ENCODE measurements around the gene CHST15.

Gene CHST15, protein sequence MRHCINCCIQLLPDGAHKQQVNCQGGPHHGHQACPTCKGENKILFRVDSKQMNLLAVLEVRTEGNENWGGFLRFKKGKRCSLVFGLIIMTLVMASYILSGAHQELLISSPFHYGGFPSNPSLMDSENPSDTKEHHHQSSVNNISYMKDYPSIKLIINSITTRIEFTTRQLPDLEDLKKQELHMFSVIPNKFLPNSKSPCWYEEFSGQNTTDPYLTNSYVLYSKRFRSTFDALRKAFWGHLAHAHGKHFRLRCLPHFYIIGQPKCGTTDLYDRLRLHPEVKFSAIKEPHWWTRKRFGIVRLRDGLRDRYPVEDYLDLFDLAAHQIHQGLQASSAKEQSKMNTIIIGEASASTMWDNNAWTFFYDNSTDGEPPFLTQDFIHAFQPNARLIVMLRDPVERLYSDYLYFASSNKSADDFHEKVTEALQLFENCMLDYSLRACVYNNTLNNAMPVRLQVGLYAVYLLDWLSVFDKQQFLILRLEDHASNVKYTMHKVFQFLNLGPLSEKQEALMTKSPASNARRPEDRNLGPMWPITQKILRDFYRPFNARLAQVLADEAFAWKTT

GRCh38 chr10:124092860-124093773 is at the start of gene CHST15:
TSS of gene CHST15 (minus strand) at chr10:124093598. CDS start at chr10:124046212, 47,386 bp downstream.
- no peak for DNase-seq (ENCODE audit: low read depth in 2 of 3, low spot score in 2 of 3)

GRCh38 chr10:124142960-124143359 is 49.6 kb upstream of the CHST15 start:
- no peak for DNase-seq (ENCODE audit: low read depth in 2 of 3, low spot score in 2 of 3)

- DNase-seq (ENCODE audit: low read depth in 2 of 3, low spot score in 2 of 3): no peak
Observed at GRCh38 chr10:124142006-124142739, 48.8 kb upstream of the CHST15 start.

GRCh38 chr10:124138883-124139348 is 45.5 kb upstream of the CHST15 start:
- DNase-seq (ENCODE audit: low read depth in 2 of 3, low spot score in 2 of 3): no peak

- DNase-seq (ENCODE audit: low read depth in 2 of 3, low spot score in 2 of 3): no peak
Observed at GRCh38 chr10:124138195-124138882, 44.9 kb upstream of the CHST15 start.

DNA sequence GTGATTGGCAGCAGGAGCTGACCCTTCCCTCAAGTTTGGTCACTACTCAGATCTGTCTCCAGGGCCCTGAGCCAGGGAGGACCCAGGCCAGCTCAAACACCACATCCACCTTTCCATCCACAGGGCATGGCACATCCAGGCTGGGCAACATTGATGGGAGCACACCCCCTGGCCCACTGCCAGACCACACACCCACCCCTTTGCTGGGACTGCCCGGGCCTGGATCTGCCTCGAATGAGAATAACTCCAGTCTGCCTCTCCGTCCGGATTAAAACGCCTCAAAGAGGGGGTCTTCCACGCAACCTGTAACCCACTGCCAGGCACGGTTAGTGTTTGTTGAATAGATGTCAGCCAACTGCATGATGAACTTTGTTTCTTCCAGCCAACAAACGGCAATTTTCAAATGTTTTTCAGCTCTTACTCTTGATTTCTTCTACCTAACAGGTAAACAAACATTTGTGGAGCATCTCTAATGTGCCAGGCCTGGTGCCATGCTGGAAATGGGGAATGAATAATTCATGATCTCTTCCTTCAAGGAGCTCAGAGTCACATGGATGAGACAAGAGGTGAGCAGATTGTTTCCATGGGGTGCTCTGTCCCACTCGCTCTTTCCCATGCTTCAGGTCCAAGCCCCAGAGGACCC is 41.0 kb upstream of the CHST15 start:
- DNase-seq (ENCODE audit: low read depth in 2 of 3, low spot score in 2 of 3): no peak

DNA sequence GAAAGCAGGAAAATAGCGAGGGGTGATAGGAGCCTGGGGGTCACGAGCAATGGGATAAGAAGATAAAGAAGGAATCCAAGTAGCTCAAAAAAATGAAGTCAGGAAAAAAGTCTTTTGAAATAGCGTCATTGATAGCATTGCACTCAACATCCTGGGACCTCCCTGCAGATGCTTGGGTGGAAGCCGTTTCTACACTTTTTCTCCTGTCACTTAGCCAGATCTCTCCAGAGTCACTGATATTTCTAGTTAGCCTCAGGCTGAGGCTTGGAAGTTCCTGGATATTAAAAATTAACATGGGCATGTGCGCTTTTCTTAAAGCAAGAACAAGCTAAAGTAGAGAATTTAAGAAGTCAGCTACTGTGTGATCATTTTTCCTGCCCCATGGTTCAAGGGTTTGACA is 39.5 kb upstream of the CHST15 start:
- no peak for DNase-seq (ENCODE audit: low read depth in 2 of 3, low spot score in 2 of 3)

DNA sequence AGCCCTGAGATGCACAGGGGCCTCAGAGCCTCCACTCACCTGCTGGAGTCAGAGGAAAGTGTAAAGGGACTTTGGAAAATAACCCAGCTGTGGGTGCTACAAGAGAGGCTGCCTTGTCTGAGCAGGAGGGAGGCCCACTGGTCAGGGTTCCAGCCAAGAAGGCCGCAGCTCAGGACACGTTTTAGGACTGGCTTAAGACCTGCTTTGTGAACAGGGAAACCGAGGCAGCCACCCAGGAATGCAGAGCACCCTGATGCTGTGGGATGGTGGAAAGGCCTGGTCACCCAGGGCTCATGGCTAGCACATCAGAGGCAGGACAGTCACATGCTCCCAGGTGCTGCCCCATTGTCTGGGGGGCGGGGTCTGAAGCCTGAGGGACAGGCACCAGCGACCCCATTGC is 38.9 kb upstream of the CHST15 start:
- no peak for DNase-seq (ENCODE audit: low read depth in 2 of 3, low spot score in 2 of 3)

DNA sequence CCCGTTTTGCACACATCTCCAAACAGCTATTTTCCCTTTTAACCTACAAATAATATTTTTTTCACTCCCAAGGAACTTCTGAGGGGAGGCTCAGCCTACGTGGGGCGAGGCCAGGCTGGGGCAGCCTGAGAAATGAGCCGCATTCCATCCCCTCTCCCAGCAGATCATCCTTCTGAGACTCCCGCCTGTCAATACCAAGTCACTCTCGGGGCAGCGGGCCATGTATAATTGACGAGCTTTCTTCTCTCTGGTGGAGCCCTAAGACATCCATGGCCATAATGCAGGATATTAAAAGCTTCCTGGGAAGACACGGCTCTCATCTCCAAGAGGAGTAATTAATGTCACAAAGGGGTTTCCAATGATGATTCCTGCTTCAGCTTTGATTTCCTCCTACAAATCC is 37.8 kb upstream of the CHST15 start:
- DNase-seq (ENCODE audit: low read depth in 2 of 3, low spot score in 2 of 3): no peak

DNA sequence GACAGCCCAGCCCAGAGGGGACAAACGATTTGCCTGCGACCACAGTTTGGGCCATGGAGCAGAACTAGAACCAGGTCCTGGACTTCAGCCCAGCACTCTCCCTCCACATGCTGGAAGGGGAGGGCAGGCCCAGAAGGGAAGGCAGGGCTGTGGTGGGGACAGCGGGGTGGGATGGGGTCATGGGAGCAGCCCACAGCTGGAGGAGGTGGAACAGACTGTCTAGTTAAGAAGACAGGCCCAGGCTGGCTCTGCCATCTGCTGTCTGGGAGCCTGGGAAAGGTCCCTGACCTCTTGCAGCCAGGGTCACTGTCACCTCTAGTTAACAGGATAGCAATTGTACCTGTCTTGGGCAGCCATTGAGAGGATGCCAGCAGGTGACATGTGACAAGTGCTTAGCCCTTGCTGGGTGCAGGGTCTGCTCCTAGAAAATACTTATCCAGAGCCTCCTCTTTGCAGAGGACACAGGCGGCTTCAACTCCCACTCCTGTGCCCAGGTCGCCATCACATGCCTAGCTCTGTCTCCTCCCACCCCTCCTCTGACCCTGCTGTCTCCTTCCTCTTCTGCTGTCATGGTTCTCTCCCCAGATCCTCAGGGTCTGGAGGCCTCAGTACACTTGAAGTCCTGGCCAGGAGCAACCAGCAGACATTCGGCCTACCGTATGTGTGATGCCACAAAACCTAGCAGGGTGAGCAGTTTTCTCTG is 37.0 kb upstream of the CHST15 start:
- DNase-seq (ENCODE audit: low read depth in 2 of 3, low spot score in 2 of 3): no peak

DNA sequence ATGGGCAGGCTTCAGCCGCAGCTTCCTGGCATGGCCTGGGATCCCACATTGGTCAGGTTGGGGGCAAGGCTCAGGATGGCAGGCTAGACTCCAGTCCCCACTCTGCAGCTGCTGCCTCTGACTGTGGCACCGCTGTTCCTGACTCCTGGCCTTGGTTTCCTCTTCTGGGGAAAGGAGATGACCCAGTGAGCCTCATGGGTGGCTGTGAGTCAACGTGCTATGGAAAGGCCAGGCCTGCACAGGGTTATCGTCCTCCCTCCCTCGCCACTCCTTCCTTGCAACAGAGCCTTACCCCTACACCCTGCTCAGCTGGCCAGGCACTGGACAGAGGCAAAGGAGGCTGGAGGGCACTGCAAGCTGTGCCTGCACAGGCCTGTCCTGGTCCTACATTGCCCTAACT is 36.1 kb upstream of the CHST15 start:
- DNase-seq (ENCODE audit: low read depth in 2 of 3, low spot score in 2 of 3): no peak

GRCh38 chr10:124128811-124129145 is 35.4 kb upstream of the CHST15 start:
- no peak for DNase-seq (ENCODE audit: low read depth in 2 of 3, low spot score in 2 of 3)

DNA sequence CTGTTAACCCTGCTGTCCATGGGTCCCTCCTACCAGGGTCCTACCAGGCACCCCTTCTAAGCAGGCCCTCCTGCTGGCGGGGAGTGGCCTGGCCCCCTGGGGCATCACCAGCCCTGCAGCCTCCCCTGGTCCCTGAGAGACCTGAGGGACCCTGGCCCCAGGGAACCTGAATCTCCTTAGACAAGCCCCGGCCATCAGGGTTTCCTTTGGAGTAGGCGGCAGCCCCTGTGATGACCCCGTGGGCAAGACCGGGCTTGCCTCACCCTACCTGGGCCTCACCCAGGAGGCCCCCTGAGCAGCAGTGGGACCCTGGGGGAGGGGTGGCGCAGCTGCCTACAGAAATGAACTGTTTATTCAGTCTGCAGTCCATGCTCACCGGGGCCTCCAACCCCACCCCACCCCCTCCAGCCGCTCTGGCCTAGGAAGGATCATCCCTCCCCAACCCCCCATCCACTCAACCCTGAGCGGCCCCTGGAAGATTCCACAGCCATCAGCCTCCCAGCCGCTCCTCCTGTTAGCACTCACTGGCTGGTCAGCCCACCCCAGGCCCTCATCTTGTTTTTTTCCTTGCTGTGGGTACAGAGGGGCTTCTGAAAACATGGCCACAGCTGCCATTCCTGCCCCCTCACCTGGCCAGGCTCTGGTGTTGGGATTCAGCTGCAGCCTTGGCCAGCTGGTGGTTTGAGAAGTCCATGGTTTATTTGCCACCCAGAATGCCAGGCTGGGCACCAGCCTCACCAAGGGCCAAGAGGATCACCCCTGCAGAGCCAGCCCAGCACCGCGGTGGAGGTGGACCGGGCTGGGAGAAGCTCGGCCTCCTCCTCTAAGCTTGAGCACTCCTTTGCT is 34.8 kb upstream of the CHST15 start:
- DNase-seq (ENCODE audit: low read depth in 2 of 3, low spot score in 2 of 3): no peak

GRCh38 chr10:124127563-124127962 is 34.2 kb upstream of the CHST15 start:
- DNase-seq (ENCODE audit: low read depth in 2 of 3, low spot score in 2 of 3): no peak

- DNase-seq (ENCODE audit: low read depth in 2 of 3, low spot score in 2 of 3): no peak
Observed at GRCh38 chr10:124126983-124127385, 33.6 kb upstream of the CHST15 start.

DNA sequence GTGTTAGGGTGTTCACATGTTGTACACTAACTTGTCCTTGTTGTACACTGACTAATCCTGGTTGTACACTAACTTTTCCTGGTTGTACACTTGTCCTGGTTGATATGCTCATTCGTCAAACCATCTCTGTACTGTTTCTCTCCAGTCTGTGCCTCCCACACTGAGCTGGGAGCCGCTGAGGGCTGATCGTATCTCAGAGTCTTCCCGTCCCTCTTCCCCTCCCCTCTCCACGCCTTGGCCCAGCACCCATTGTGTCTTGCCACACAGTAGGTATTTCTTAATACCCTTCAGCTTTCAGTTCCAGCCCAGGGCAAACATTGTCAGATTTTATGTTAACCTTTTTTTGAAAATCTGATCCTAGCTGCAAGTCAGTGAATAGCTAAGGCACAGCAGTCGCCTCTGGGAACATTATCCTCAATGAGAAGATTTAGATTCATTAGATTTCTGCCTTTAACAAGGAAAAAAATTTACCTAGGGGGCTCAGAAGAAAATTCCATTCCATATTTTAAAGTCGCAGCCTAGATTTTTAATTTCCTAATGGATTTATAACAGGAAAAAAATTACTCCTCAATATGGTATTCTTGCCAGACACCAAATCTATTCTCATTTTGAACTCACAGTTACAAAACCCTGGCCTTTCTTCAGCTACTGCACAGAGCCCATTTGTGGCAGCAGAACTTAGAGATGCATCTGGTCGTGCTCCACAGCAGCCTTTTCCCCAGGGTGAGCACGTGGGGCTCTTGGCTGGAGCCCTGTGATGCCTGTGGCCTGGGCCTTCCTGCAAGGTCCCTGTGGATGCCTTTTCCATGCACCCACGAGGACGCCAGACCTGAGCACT is 33.0 kb upstream of the CHST15 start:
- no peak for DNase-seq (ENCODE audit: low read depth in 2 of 3, low spot score in 2 of 3)

- no peak for DNase-seq (ENCODE audit: low read depth in 2 of 3, low spot score in 2 of 3)
Observed at GRCh38 chr10:124125305-124126116, 32.1 kb upstream of the CHST15 start.

Data from activated CD8-positive, alpha-beta memory T cell treated with anti-CD3 and anti-CD28 coated beads for 48 hours (primary cell).